C4-2B (cell line): ENCODE results near the gene IDUA.

Experiments used
- CTCF ChIP-seq: fragments of 450-650 bp; conservative IDR thresholded peaks from 2 replicates; pipeline ENCODE4 v1.5.1; 2017; ENCODE audit warnings: mild to moderate bottlenecking
- ZFX ChIP-seq: fragments of 450-650 bp; IDR thresholded peaks from 2 replicates; pipeline ENCODE4 v1.6.1; 2017

- TF ChIP-seq CTCF (no peak), ZFX (no peak)
Observed at GRCh38 chr4:998096-998691, 11.3 kb downstream of the IDUA start.
